GF-D8 (cell line): Measurements from ENCODE around the gene FSTL5.
A peak's percentile ranks its signal among the peaks of the same experiment; 100 is the strongest.

ENCODE experiments used
- DNase-seq: peaks from one replicate; lab custom pipeline; 2025; lab: John Stamatoyannopoulos, UW

Gene FSTL5

GRCh38 chr4:161444626-161445025 lies 719.2 kb downstream of the FSTL5 start:
- no peak for DNase-seq

- no peak for DNase-seq
These were observed 720.9 kb downstream of the FSTL5 start for GRCh38 chr4:161442921-161443320.

GRCh38 chr4:161438096-161438495 lies 725.7 kb downstream of the FSTL5 start:
- DNase-seq, result no peak

- no peak for DNase-seq
These were observed 735.4 kb downstream of the FSTL5 start for GRCh38 chr4:161428180-161428965.

GRCh38 chr4:161419822-161420221 lies 744.0 kb downstream of the FSTL5 start:
- peak; percentile 8 for DNase-seq

- no peak for DNase-seq
These were observed 751.9 kb downstream of the FSTL5 start for GRCh38 chr4:161411901-161412300.

GRCh38 chr4:161404346-161405110 lies 759.3 kb downstream of the FSTL5 start:
- DNase-seq, result no peak

- no peak for DNase-seq
These were observed 760.0 kb downstream of the FSTL5 start for GRCh38 chr4:161403781-161404180.

- no peak for DNase-seq
These were observed 770.2 kb downstream of the FSTL5 start for GRCh38 chr4:161393602-161394001.

- DNase-seq, result no peak
These were observed 781.1 kb downstream of the FSTL5 start for GRCh38 chr4:161382655-161383054.

GRCh38 chr4:161376275-161376674 lies 787.5 kb downstream of the FSTL5 start:
- no peak for DNase-seq

GRCh38 chr4:161364681-161365080 lies 799.1 kb downstream of the FSTL5 start:
- no peak for DNase-seq

GRCh38 chr4:161360982-161361381 lies 802.8 kb downstream of the FSTL5 start:
- DNase-seq, result no peak

GRCh38 chr4:161359491-161359890 lies 804.3 kb downstream of the FSTL5 start:
- no peak for DNase-seq

GRCh38 chr4:161356351-161356750 lies 807.4 kb downstream of the FSTL5 start:
- no peak for DNase-seq

- DNase-seq, result no peak
These were observed 812.9 kb downstream of the FSTL5 start for GRCh38 chr4:161350946-161351345.

GRCh38 chr4:161345741-161346140 lies 818.1 kb downstream of the FSTL5 start:
- no peak for DNase-seq

GRCh38 chr4:161343569-161343950 lies 820.2 kb downstream of the FSTL5 start:
- DNase-seq, result no peak

- no peak for DNase-seq
These were observed 820.8 kb downstream of the FSTL5 start for GRCh38 chr4:161342881-161343568.

GRCh38 chr4:161336621-161337020 lies 827.2 kb downstream of the FSTL5 start:
- DNase-seq, result no peak

- DNase-seq, result no peak
These were observed 827.7 kb downstream of the FSTL5 start for GRCh38 chr4:161336016-161336530.
